SK-N-SH treated with all-trans-retinoic acid at 6 μM for 48 hours (cell line): Measurements from ENCODE around the gene ADAM30.

Source experiments
- PATZ1 ChIP-seq: fragments of 250-450 bp; sonication (Bioruptor Pico); IDR thresholded peaks from 2 replicates; pipeline ENCODE4 v1.8.0; 2020; ENCODE audit warnings: mild to moderate bottlenecking, moderate library complexity, borderline replicate concordance
- ZNF565 ChIP-seq: fragments of 450-650 bp; formaldehyde crosslinking; conservative IDR thresholded peaks from 2 replicates; pipeline ENCODE4 v1.5.0; 2020; ENCODE audit warnings: low read depth, mild to moderate bottlenecking, moderate library complexity

- TF ChIP-seq PATZ1 (CRISPR knock-in tag) (no peak), ZNF565 (CRISPR knock-in tag) (no peak)
Observed at GRCh38 chr1:119874186-119874585, 22.1 kb downstream of the ADAM30 start.
